Astrocyte (in vitro differentiated cells and primary cell): Measurements from ENCODE around the gene IVL. TPM values are rescaled to one million over a fixed set of nuclear protein-coding genes. Genes with fewer than 3 reads are reported as not detected.

Experiments
- DNase-seq: peaks from one replicate; pipeline ENCODE4 v3.0.0-alpha.2; 2010; ENCODE audit warnings: low read depth
- FAIRE-seq: peaks from 2 replicates; lab custom pipeline; 2011; peaks lifted over from hg19 to GRCh38; lab: Jason Lieb, UNC
- H2AFZ ChIP-seq: 2 replicates; pipeline ENCODE4 v1.6.0; 2012; ENCODE audit warnings: low read depth, low read length, inconsistent platforms
- H3K27ac ChIP-seq: 2 replicates; pipeline ENCODE4 v1.5.1; 2011; ENCODE audit warnings: low read depth, low read length, inconsistent platforms
- H3K27me3 ChIP-seq: 2 replicates; pipeline ENCODE4 v1.6.0; 2011; ENCODE audit warnings: low read length, inconsistent platforms; ENCODE audit not compliant: insufficient read depth
- H3K36me3 ChIP-seq: 2 replicates; pipeline ENCODE4 v1.5.1; 2011; ENCODE audit warnings: low read length, inconsistent platforms; ENCODE audit not compliant: insufficient read depth
- H3K4me1 ChIP-seq: 2 replicates; pipeline ENCODE4 v1.5.1; 2011; ENCODE audit warnings: low read length, inconsistent platforms; ENCODE audit not compliant: insufficient read depth
- H3K4me2 ChIP-seq: 2 replicates; pipeline ENCODE4 v1.6.0; 2012; ENCODE audit warnings: low read length, inconsistent platforms
- H3K4me3 ChIP-seq: 2 replicates; pipeline ENCODE4 v1.5.1; 2011; ENCODE audit warnings: low read depth, mild to moderate bottlenecking, low read length, inconsistent platforms; ENCODE audit not compliant: insufficient read depth
- H3K79me2 ChIP-seq: 2 replicates; pipeline ENCODE4 v1.6.0; 2012; ENCODE audit warnings: mild to moderate bottlenecking, low read length, inconsistent platforms; ENCODE audit not compliant: insufficient read depth
- H3K9ac ChIP-seq: 2 replicates; pipeline ENCODE4 v1.6.0; 2012; ENCODE audit warnings: mild to moderate bottlenecking, low read length, inconsistent platforms
- H3K9me3 ChIP-seq: 2 replicates; pipeline ENCODE4 v1.5.1; 2012; ENCODE audit warnings: low read depth, mild to moderate bottlenecking, low read length, inconsistent platforms; ENCODE audit not compliant: insufficient read depth
- H4K20me1 ChIP-seq: 2 replicates; pipeline ENCODE4 v1.6.0; 2012; ENCODE audit warnings: low read length, inconsistent platforms; ENCODE audit not compliant: insufficient read depth
- H3K27ac Mint-ChIP-seq: one replicate; pipeline ENCODE4 v1.8.0; 2021; ENCODE audit warnings: mild to moderate bottlenecking, mixed read lengths; ENCODE audit not compliant: unreplicated experiment
- H3K27me3 Mint-ChIP-seq: one replicate; pipeline ENCODE4 v1.8.0; 2021; ENCODE audit warnings: low read depth, mixed read lengths; ENCODE audit not compliant: unreplicated experiment
- H3K36me3 Mint-ChIP-seq: one replicate; pipeline ENCODE4 v1.8.0; 2021; ENCODE audit warnings: low read depth, mixed read lengths; ENCODE audit not compliant: unreplicated experiment
- H3K4me1 Mint-ChIP-seq: one replicate; pipeline ENCODE4 v1.8.0; 2021; ENCODE audit warnings: low read depth, mixed read lengths; ENCODE audit not compliant: unreplicated experiment
- H3K4me3 Mint-ChIP-seq: one replicate; pipeline ENCODE4 v1.8.0; 2021; ENCODE audit warnings: mild to moderate bottlenecking, moderate library complexity, mixed read lengths; ENCODE audit not compliant: unreplicated experiment
- H3K9me3 Mint-ChIP-seq: one replicate; pipeline ENCODE4 v1.8.0; 2021; ENCODE audit warnings: mild to moderate bottlenecking, mixed read lengths; ENCODE audit not compliant: unreplicated experiment
- CTCF ChIP-seq: IDR thresholded peaks from 2 replicates; pipeline ENCODE4 v1.5.1; 2011; ENCODE audit warnings: low read depth, mild to moderate bottlenecking, inconsistent platforms, low read length, moderate library complexity; ENCODE audit not compliant: insufficient read depth
- EZH2 ChIP-seq: IDR thresholded peaks from 2 replicates; pipeline ENCODE4 v1.6.1; 2012; ENCODE audit warnings: mild to moderate bottlenecking, low read length, inconsistent platforms; ENCODE audit not compliant: insufficient read depth
- total RNA-seq: library from RNA; stranded (reverse); gene quantifications from 2 replicates; pipeline ENCODE4 v1.2.1, GENCODE V29; 2021

Gene IVL
- total RNA-seq, 1 donor from 2014 or later, result 0.16 TPM

GRCh38 chr1:152886758-152887409 lies 21.5 kb upstream of the IVL start:
- Mint-ChIP-seq H3K4me1 (peaks cover 7% of the 10 kb centered on the region), H3K27me3 (peaks cover 2% of the 10 kb centered on the region), H3K36me3 (no peaks in the 10 kb centered on the region), H3K27ac (no peak overlapping the region), H3K4me3 (no peak overlapping the region), H3K9me3 (no peaks in the 10 kb centered on the region)
- H2AFZ ChIP-seq, result no peak overlapping the region
- no peak overlapping the region for H3K9ac ChIP-seq
- H3K4me1 ChIP-seq, result no peaks in the 10 kb centered on the region
- H4K20me1 ChIP-seq, result no peaks in the 10 kb centered on the region
- no peak overlapping the region for H3K4me2 ChIP-seq
- no peaks in the 10 kb centered on the region for H3K36me3 ChIP-seq
- TF ChIP-seq EZH2, result no peak
- no peak for TF ChIP-seq CTCF
- no peaks in the 10 kb centered on the region for H3K79me2 ChIP-seq
- no peak overlapping the region for H3K27ac ChIP-seq
- DNase-seq (no peak), FAIRE-seq (no peak)
- no peaks in the 10 kb centered on the region for H3K9me3 ChIP-seq
- no peak overlapping the region for H3K4me3 ChIP-seq
- H3K27me3 ChIP-seq, result no peaks in the 10 kb centered on the region

- Histone ChIP-seq H3K4me1 (no peaks in the 10 kb centered on the region), H3K27me3 (no peaks in the 10 kb centered on the region), H3K36me3 (no peaks in the 10 kb centered on the region), H3K27ac (no peak overlapping the region), H3K4me3 (no peak overlapping the region), H2AFZ (no peak overlapping the region), H3K79me2 (no peaks in the 10 kb centered on the region), H3K9me3 (no peaks in the 10 kb centered on the region), H3K9ac (no peak overlapping the region), H3K4me2 (no peak overlapping the region), H4K20me1 (no peaks in the 10 kb centered on the region)
- FAIRE-seq, result no peak
- no peak for TF ChIP-seq CTCF
- TF ChIP-seq EZH2, result no peak
- H3K27me3 Mint-ChIP-seq, result peaks cover 2% of the 10 kb centered on the region
- H3K36me3 Mint-ChIP-seq, result no peaks in the 10 kb centered on the region
- DNase-seq, result no peak
- no peaks in the 10 kb centered on the region for H3K9me3 Mint-ChIP-seq
- H3K4me1 Mint-ChIP-seq, result peaks cover 7% of the 10 kb centered on the region
- no peak overlapping the region for H3K27ac Mint-ChIP-seq
- H3K4me3 Mint-ChIP-seq, result no peak overlapping the region
Measured at GRCh38 chr1:152888126-152888525, 20.2 kb upstream of the IVL start.

DNA sequence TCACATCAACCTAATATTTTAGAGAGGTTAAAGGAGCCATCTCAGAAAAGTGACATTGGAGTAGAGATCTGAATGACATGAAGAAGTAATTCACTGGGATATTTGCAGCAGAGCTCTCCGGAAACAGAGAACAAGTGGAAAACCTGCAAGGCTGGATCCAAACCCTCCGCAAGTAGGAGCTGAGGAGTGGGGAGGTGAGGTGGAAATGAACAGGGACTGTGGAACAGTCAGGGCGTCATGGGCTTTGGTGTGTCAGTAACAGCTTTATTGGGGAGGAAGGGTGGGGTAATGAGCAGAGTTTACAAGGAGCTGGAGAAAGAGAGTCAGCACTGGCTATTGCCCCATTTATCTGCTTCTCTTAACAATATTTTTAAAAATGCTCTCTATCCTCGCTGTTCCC lies 9.3 kb upstream of the IVL start:
- Histone ChIP-seq H3K9ac (no peak overlapping the region), H3K4me2 (no peak overlapping the region), H3K27me3 (no peaks in the 10 kb centered on the region), H3K79me2 (no peaks in the 10 kb centered on the region), H3K27ac (no peak overlapping the region), H2AFZ (no peak overlapping the region), H3K4me1 (no peaks in the 10 kb centered on the region), H3K4me3 (no peak overlapping the region), H3K36me3 (no peaks in the 10 kb centered on the region), H3K9me3 (no peaks in the 10 kb centered on the region), H4K20me1 (no peaks in the 10 kb centered on the region)
- Mint-ChIP-seq H3K4me1 (no peaks in the 10 kb centered on the region), H3K4me3 (no peak overlapping the region), H3K27me3 (peaks cover 28% of the 10 kb centered on the region), H3K9me3 (peaks cover 3% of the 10 kb centered on the region), H3K36me3 (peaks cover 2% of the 10 kb centered on the region), H3K27ac (no peak overlapping the region)
- FAIRE-seq (no peak), DNase-seq (no peak)
- TF ChIP-seq EZH2 (no peak), CTCF (no peak)
